Kidney (tissue), 14 donors: Measurements from ENCODE around the gene WWC2. TPM values are rescaled to one million over a fixed set of nuclear protein-coding genes. Genes with fewer than 3 reads are reported as not detected.

Experiments
- DNase-seq, 5 donors: peaks; one replicate each; pipeline ENCODE4 v3.0.0-alpha.2; 2013 to 2020
- FAIRE-seq: peaks from 2 replicates; lab custom pipeline; 2012; peaks lifted over from hg19 to GRCh38; lab: Jason Lieb, UNC
- H3K27ac ChIP-seq, 2 donors: one replicate each; pipeline ENCODE4 v1.7.0; 2013; ENCODE audit warnings: low read depth in 2 of 2, low read length in 2 of 2, inconsistent platforms in 1 of 2
- H3K27me3 ChIP-seq: one replicate; pipeline ENCODE4 v1.7.1; 2013; ENCODE audit warnings: low read length, inconsistent platforms; ENCODE audit not compliant: control insufficient read depth, insufficient read depth
- H3K36me3 ChIP-seq, 3 donors: one replicate each; pipeline versions ENCODE4 v1.7.0 to v1.7.1; 2013; ENCODE audit warnings: low read length in 3 of 3, control low read depth in 1 of 3, inconsistent platforms in 1 of 3; ENCODE audit not compliant: insufficient read depth in 3 of 3, control insufficient read depth in 2 of 3
- H3K4me1 ChIP-seq, 3 donors: one replicate each; pipeline versions ENCODE4 v1.7.0 to v1.7.1; 2013; ENCODE audit warnings: low read length in 3 of 3, inconsistent platforms in 1 of 3, low read depth in 1 of 3; ENCODE audit not compliant: control insufficient read depth in 2 of 3, insufficient read depth in 2 of 3
- H3K4me3 ChIP-seq, 3 donors: one replicate each; pipeline versions ENCODE4 v1.7.0 to v1.8.1; 2013; ENCODE audit warnings: low read length in 3 of 3, control low read depth in 1 of 3, inconsistent platforms in 1 of 3
- H3K9ac ChIP-seq, 3 donors: one replicate each; pipeline versions ENCODE4 v1.7.0 to v1.7.1; 2013; ENCODE audit warnings: low read length in 3 of 3, control low read depth in 1 of 3, inconsistent platforms in 1 of 3
- H3K9me3 ChIP-seq, 3 donors: one replicate each; pipeline versions ENCODE4 v1.7.0 to v1.7.1; 2013; ENCODE audit warnings: low read length in 3 of 3, control low read depth in 1 of 3, inconsistent platforms in 1 of 3; ENCODE audit not compliant: control insufficient read depth in 2 of 3, insufficient read depth in 1 of 3
- CTCF ChIP-seq: IDR thresholded peaks from 3 replicates; pipeline ENCODE4 v1.5.1; 2012; ENCODE audit warnings: mild to moderate bottlenecking, moderate library complexity, borderline replicate concordance; ENCODE audit not compliant: insufficient read depth; ENCODE audit errors: extremely low read depth
- intact Hi-C: fragments of 100-400 bp; cut with DNase I; formaldehyde crosslinking; loops from one replicate; pipeline ENCODE4 v1.11.1; 2022
- polyA plus RNA-seq: library from polyadenylated mRNA; stranded (reverse); fragments of 350-450 nt; fragmentation: Illumina TruSeq; extraction: RNeasy Lipid Tissue Mini Kit (QIAGEN cat#74804); gene quantifications from one replicate; pipeline ENCODE4 v1.2.3, GENCODE V29; 2014; ENCODE audit warnings: low read depth, low replicate concordance; ENCODE audit not compliant: insufficient read depth
- total RNA-seq: library from RNA; stranded (reverse); fragmentation: NEBNext Ultra II Directional; extraction: Animal tissue kit (Norgen Biotek cat#: 25700); gene quantifications from one replicate; pipeline ENCODE4 v1.2.1, GENCODE V29; 2021
- donor health status: control.
- donor health status: control.
- donor health status: control.
- donor health status: control.
- donor health status: control.
- donor health status: DM: yes; HTN: yes; CAD: no.
- donor health status: Normal renal cell carcinoma (clear cell type).

The WWC2 gene
- total and polyA plus RNA-seq, 2 donors from 2014 or later, result 10.1 to 59.6 TPM

- no peak for TF ChIP-seq CTCF
- Histone ChIP-seq H3K27ac (no peak overlapping the region), H3K9ac (no peak overlapping the region), H3K36me3 (no peaks in the 10 kb centered on the region), H3K4me3 (no peak overlapping the region), H3K4me1 (no peaks in the 10 kb centered on the region), H3K27me3 (no peaks in the 10 kb centered on the region), H3K9me3 (no peaks in the 10 kb centered on the region)
- FAIRE-seq (no peak), DNase-seq (peak in 1 of 5 donors; percentile 7)
- intact Hi-C loops, result no loop called here
These were observed 255.2 kb downstream of the WWC2 start for GRCh38 chr4:183354219-183354618.

- Histone ChIP-seq H3K9ac (no peak overlapping the region), H3K36me3 (no peaks in the 10 kb centered on the region), H3K4me1 (no peaks in the 10 kb centered on the region), H3K4me3 (no peak overlapping the region), H3K9me3 (no peaks in the 10 kb centered on the region), H3K27ac (no peak overlapping the region), H3K27me3 (no peaks in the 10 kb centered on the region)
- DNase-seq (peak in 2 of 5 donors; percentile 2 to 14), FAIRE-seq (no peak)
- TF ChIP-seq CTCF, result no peak
- intact Hi-C loops, result no loop called here
These were observed 256.3 kb downstream of the WWC2 start for GRCh38 chr4:183355405-183355804.

- FAIRE-seq (no peak), DNase-seq (peak in 3 of 5 donors; percentile 50 to 70 (median 70))
- no peak for TF ChIP-seq CTCF
- Histone ChIP-seq H3K9ac (no peak overlapping the region), H3K4me1 (no peaks in the 10 kb centered on the region), H3K27me3 (no peaks in the 10 kb centered on the region), H3K4me3 (no peak overlapping the region), H3K36me3 (no peaks in the 10 kb centered on the region), H3K9me3 (no peaks in the 10 kb centered on the region), H3K27ac (no peak overlapping the region)
- intact Hi-C loops, result no loop called here
These were observed 257.2 kb downstream of the WWC2 start for GRCh38 chr4:183356173-183356830.
